GM23338 (cell line): ENCODE measurements around the gene KRTDAP.

Source experiments
- POLR2AphosphoS5 ChIP-seq: IDR thresholded peaks from 2 replicates; pipeline ENCODE4 v1.6.1; 2016; ENCODE audit warnings: antibody characterized with exemption, low read depth
- ZNF114 ChIP-seq: fragments of 250-450 bp; sonication (Bioruptor Pico); IDR thresholded peaks from 2 replicates; pipeline ENCODE4 v1.5.0; 2020; ENCODE audit warnings: mild to moderate bottlenecking, moderate library complexity
- TF ChIP-seq, protein P1 (sequence below), 2 experiments: fragments of 200-600 bp in 1 of 2; sonication (generic) in 1 of 2; conservative IDR thresholded peaks; 2 replicates each; pipeline versions ENCODE4 v1.5.1 to v1.6.1; 2016 to 2017; ENCODE audit warnings: antibody characterized with exemption in 2 of 2, low read depth in 2 of 2, mild to moderate bottlenecking in 2 of 2, moderate library complexity in 1 of 2

DNA sequence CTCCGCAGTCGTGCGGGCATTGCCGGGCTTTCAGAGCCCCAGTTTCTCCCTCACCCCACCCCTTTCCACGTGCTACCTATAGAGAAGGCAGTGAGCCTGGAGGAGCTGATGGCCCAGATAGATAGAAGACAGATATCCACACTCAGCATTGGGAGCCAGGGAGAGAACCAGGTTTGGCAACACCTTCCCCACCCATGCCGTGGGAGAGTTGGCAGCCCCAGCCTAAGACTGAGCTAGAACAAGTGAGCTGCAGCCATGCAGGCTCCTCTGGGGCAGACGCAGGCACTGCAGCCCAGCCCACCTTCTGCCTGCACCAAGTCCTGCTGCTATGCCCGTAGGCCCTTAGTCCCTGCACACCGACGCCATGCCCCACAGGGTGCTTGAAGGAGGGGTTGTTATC lies 10.3 kb upstream of the KRTDAP start:
- TF ChIP-seq, protein P1, sequence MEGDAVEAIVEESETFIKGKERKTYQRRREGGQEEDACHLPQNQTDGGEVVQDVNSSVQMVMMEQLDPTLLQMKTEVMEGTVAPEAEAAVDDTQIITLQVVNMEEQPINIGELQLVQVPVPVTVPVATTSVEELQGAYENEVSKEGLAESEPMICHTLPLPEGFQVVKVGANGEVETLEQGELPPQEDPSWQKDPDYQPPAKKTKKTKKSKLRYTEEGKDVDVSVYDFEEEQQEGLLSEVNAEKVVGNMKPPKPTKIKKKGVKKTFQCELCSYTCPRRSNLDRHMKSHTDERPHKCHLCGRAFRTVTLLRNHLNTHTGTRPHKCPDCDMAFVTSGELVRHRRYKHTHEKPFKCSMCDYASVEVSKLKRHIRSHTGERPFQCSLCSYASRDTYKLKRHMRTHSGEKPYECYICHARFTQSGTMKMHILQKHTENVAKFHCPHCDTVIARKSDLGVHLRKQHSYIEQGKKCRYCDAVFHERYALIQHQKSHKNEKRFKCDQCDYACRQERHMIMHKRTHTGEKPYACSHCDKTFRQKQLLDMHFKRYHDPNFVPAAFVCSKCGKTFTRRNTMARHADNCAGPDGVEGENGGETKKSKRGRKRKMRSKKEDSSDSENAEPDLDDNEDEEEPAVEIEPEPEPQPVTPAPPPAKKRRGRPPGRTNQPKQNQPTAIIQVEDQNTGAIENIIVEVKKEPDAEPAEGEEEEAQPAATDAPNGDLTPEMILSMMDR (conservative IDR thresholded peaks at IDR 0.05; ENCODE audit: low read depth in 2 of 2), result no peak
- TF ChIP-seq POLR2AphosphoS5 (no peak), ZNF114 (CRISPR knock-in tag) (no peak)
